Mammary epithelial cell (primary cell): ENCODE results near the gene MALT1.

Source experiments
- EZH2 ChIP-seq: IDR thresholded peaks from 2 replicates; pipeline ENCODE4 v1.6.1; 2012; ENCODE audit warnings: low read length, inconsistent platforms, borderline replicate concordance
- TF ChIP-seq, protein P1 (sequence below), 2 donors: IDR thresholded peaks in 1 of 2; conservative IDR thresholded peaks in 1 of 2; 2 replicates each; pipeline ENCODE4 v1.5.1; 2011 to 2012; ENCODE audit warnings: inconsistent platforms in 2 of 2, low read length in 2 of 2, mild to moderate bottlenecking in 2 of 2, control low read depth in 1 of 2, low read depth in 1 of 2; ENCODE audit not compliant: insufficient read depth in 1 of 2; ENCODE audit errors: extremely low read depth in 1 of 2

DNA sequence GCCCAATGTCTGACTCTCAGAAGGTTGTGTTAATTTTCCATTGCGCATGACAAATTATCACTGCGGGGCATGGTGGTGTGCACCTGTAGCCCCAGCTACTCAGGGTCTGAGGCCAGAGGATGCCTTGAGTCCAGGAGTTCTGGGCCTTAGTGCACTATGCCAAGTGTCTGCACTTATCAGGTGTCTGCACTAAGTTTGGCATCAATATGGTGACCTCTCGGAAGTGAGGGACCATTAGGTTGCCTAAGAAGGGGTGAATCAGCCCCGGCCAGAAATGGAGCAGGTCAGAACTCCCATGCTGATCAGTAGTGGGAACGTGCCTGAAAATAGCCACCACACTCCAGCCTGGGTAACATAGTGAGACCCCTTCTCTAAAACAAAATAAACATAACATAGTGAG lies 131.7 kb downstream of the MALT1 start:
- no peak for TF ChIP-seq EZH2
- TF ChIP-seq, protein P1, sequence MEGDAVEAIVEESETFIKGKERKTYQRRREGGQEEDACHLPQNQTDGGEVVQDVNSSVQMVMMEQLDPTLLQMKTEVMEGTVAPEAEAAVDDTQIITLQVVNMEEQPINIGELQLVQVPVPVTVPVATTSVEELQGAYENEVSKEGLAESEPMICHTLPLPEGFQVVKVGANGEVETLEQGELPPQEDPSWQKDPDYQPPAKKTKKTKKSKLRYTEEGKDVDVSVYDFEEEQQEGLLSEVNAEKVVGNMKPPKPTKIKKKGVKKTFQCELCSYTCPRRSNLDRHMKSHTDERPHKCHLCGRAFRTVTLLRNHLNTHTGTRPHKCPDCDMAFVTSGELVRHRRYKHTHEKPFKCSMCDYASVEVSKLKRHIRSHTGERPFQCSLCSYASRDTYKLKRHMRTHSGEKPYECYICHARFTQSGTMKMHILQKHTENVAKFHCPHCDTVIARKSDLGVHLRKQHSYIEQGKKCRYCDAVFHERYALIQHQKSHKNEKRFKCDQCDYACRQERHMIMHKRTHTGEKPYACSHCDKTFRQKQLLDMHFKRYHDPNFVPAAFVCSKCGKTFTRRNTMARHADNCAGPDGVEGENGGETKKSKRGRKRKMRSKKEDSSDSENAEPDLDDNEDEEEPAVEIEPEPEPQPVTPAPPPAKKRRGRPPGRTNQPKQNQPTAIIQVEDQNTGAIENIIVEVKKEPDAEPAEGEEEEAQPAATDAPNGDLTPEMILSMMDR (conservative IDR thresholded peaks at IDR 0.05 in 1 of 2, IDR thresholded peaks at IDR 0.05 in 1 of 2; ENCODE audit: extremely low read depth in 1 of 2, insufficient read depth in 1 of 2, low read depth in 1 of 2, low read length in 2 of 2): no peak
